ENCODE results near the gene ZNF764.

ZNF764 gene

DNA sequence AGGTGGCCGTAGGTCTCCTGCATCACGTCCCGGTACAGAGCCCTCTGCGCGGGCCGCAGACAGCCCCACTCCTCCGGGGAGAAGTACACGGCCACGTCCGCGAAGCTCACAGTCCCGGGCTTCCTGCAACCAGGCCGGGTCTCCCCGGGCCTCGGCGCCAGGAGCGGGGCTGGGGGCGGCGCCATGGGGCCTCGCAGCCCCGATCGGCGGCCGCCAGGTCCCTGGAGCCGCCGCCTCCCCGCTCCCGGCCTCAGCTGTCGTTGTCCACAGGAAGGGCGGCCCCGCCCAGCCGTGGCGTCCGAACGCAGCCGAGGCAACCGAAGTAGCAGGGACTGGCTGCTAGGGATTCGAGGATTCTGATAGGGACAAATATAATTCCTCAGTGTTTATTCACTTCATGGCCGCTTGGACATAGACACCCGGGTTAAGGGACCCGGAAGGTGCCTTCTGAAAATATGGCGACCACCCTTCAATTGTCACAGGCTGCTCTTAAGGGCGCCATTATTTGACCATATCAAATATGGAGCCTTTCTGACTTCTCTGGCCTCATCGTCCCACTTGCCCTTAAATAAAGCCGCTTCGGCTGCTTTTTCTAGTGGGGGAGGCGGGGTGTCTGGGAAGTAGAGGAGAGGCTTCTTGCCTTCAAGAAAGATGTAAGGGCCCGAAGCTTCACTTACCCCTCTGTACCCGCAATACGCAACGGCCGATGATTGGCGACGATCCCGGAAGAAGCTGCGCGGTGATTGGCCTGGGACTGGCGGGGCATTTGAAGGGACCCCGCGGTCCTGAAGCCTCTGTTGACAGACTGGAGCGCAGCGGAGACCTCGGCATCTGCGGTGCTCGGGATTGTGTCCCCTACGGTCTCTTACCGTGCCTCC, 13.5 kb upstream of the ZNF764 start, which contains the start of gene ZNF688:
Gene ZNF688 (minus strand): TSS at position 270 of the 878 bp plus-strand sequence. CDS start 85 bp downstream, at position 185.
- H3K27me3 ChIP-seq (ENCODE audit: control insufficient read depth, insufficient read depth, low read length) = no peaks in the 10 kb centered on the region
- no peaks in the 10 kb centered on the region for H3K36me3 ChIP-seq (ENCODE audit: control insufficient read depth, insufficient read depth, low read length)
- peak within 1 kb of the TSS; percentile 100 for H2AFZ ChIP-seq
- no peak for TF ChIP-seq CTCF (IDR thresholded peaks at IDR 0.05)
- H3K27ac ChIP-seq = peak within 1 kb of the TSS; percentile 99
- H3K4me3 ChIP-seq (ENCODE audit: low read depth, low read length) = peak within 1 kb of the TSS; percentile 81
- peaks cover 12% of the 10 kb centered on the region for H3K4me1 ChIP-seq
- peak within 1 kb of the TSS; percentile 99 for H3K9ac ChIP-seq
- no peaks in the 10 kb centered on the region for H3K79me2 ChIP-seq
- H3K4me2 ChIP-seq (ENCODE audit: low read length) = peak within 1 kb of the TSS; percentile 99
- no peaks in the 10 kb centered on the region for H3K9me3 ChIP-seq (ENCODE audit: control insufficient read depth, low read length)

DNA sequence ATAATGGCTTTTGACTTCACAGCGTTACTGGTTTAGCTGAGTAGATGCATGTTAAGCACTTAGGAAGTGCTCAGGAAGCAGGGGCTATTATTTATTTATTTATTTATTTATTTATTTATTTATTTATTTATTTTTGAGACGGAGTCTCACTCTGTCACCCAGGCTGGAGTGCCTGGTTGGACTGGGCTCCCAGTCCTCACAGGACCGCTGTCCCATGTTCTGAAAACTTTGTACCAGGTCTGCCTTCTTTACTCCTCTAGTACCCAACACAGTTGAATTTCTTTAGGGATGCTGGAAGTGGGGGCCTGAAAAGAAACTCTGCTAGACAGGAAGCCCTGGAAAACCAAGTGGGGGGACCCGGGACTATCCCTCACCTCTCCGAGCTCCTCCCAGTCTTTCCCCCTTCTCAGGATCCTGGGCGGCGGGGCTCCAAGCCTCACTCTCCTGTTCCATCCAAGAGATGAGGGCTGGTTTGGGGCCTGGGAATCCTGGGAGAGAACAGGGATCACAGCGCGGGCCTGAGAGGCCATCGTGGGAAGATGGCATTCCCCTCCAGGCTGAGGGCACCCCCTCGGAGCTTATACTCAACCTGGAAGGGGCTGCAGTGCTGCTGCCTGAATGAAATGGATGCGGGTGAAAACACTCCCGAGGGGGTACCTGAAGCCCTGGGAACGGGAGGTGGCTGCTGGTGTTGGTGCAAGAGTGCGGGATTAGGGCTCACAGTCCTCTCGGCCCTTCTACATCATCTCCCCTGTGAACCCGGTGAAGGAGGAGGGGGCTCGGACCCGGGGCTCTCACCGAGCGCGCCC, 12.7 kb upstream of the ZNF764 start:
- no peak for TF ChIP-seq CTCF (IDR thresholded peaks at IDR 0.05)
- Histone ChIP-seq H3K27me3 (ENCODE audit: control insufficient read depth, insufficient read depth, low read length) (no peaks in the 10 kb centered on the region), H3K4me3 (ENCODE audit: low read depth, low read length) (peak overlapping the region; percentile 81), H3K36me3 (ENCODE audit: control insufficient read depth, insufficient read depth, low read length) (no peaks in the 10 kb centered on the region), H2AFZ (peak overlapping the region; percentile 100), H3K9me3 (ENCODE audit: control insufficient read depth, low read length) (no peaks in the 10 kb centered on the region), H3K27ac (peak overlapping the region; percentile 99), H3K79me2 (no peaks in the 10 kb centered on the region), H3K9ac (peak overlapping the region; percentile 99), H3K4me2 (ENCODE audit: low read length) (peak overlapping the region; percentile 99), H3K4me1 (peaks cover 12% of the 10 kb centered on the region)

- Histone ChIP-seq H3K4me2 (ENCODE audit: low read length) (peak overlapping the region; percentile 45), H3K27me3 (ENCODE audit: control insufficient read depth, insufficient read depth, low read length) (no peaks in the 10 kb centered on the region), H3K9me3 (ENCODE audit: control insufficient read depth, low read length) (no peaks in the 10 kb centered on the region), H2AFZ (peak overlapping the region; percentile 63), H3K4me1 (peaks cover 12% of the 10 kb centered on the region), H3K9ac (no peak overlapping the region), H3K27ac (peak overlapping the region; percentile 99), H3K4me3 (ENCODE audit: low read depth, low read length) (peak overlapping the region; percentile 26), H3K36me3 (ENCODE audit: control insufficient read depth, insufficient read depth, low read length) (no peaks in the 10 kb centered on the region), H3K79me2 (no peaks in the 10 kb centered on the region)
- no peak for TF ChIP-seq CTCF (IDR thresholded peaks at IDR 0.05)
These were observed 11.8 kb upstream of the ZNF764 start for GRCh38 chr16:30569746-30570635.

GRCh38 chr16:30569281-30569680, 11.1 kb upstream of the ZNF764 start:
- Histone ChIP-seq H3K27ac (no peak overlapping the region), H3K4me1 (peaks cover 12% of the 10 kb centered on the region), H3K4me2 (ENCODE audit: low read length) (no peak overlapping the region), H3K79me2 (no peaks in the 10 kb centered on the region), H2AFZ (no peak overlapping the region), H3K27me3 (ENCODE audit: control insufficient read depth, insufficient read depth, low read length) (no peaks in the 10 kb centered on the region), H3K9me3 (ENCODE audit: control insufficient read depth, low read length) (no peaks in the 10 kb centered on the region), H3K9ac (no peak overlapping the region), H3K36me3 (ENCODE audit: control insufficient read depth, insufficient read depth, low read length) (no peaks in the 10 kb centered on the region), H3K4me3 (ENCODE audit: low read depth, low read length) (no peak overlapping the region)
- no peak for TF ChIP-seq CTCF (IDR thresholded peaks at IDR 0.05)
